Measurements from ENCODE around the gene TBC1D9B.

The TBC1D9B gene

DNA sequence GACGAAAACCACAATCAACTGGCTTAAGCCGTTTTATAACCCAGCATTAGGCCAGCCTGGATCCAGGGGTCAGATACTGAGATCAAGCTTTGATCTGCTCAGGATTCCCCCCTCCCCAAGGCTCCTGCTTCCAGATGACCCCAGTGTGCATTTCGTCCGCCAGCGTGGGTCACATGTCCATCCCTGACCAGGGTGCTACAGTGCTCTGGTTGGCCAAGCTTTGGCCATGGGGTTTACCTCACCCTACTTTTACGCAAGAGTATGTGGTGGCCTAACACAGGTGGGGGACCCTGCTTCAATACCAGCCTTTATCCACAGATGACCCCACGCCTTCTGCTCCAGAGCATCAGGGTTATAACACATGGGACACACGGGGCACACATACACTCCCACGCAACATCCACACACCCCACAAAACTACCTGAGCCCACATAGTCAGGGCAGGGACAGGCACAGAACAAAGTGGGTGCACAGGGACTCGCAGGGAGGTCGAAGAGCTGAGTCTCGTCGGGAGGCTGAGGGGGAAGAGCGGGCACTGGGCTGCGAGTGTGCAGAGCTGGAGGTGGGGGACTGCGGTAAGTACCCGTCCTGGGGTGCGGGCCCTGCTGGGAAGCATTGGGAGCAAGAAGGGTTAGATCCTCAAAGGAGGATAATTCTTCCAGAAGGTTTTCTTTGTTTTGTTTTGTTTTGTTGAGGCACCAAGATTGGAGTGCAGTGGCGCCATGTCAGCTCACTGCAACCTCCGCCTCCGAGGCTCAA is 92.0 kb downstream of the TBC1D9B start:
- no peak for DNase-seq (ENCODE audit: low spot score)
- in situ Hi-C loops (cut with MboI; ENCODE audit: low sequenced_read_pairs, unreplicated experiment) = no loop called here
- TF ChIP-seq, protein P1, sequence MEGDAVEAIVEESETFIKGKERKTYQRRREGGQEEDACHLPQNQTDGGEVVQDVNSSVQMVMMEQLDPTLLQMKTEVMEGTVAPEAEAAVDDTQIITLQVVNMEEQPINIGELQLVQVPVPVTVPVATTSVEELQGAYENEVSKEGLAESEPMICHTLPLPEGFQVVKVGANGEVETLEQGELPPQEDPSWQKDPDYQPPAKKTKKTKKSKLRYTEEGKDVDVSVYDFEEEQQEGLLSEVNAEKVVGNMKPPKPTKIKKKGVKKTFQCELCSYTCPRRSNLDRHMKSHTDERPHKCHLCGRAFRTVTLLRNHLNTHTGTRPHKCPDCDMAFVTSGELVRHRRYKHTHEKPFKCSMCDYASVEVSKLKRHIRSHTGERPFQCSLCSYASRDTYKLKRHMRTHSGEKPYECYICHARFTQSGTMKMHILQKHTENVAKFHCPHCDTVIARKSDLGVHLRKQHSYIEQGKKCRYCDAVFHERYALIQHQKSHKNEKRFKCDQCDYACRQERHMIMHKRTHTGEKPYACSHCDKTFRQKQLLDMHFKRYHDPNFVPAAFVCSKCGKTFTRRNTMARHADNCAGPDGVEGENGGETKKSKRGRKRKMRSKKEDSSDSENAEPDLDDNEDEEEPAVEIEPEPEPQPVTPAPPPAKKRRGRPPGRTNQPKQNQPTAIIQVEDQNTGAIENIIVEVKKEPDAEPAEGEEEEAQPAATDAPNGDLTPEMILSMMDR (IDR thresholded peaks at IDR 0.05; ENCODE audit: borderline replicate concordance, control extremely low read depth, extremely low read depth, insufficient read depth, missing control alignments) = no peak

- in situ Hi-C loops (cut with MboI; ENCODE audit: low sequenced_read_pairs, unreplicated experiment) = no loop called here
- no peak for DNase-seq (ENCODE audit: low spot score)
- TF ChIP-seq, protein P1 (IDR thresholded peaks at IDR 0.05; ENCODE audit: borderline replicate concordance, control extremely low read depth, extremely low read depth, insufficient read depth, missing control alignments) = no peak
Observed at GRCh38 chr5:179814090-179814489, 93.6 kb downstream of the TBC1D9B start.

DNA sequence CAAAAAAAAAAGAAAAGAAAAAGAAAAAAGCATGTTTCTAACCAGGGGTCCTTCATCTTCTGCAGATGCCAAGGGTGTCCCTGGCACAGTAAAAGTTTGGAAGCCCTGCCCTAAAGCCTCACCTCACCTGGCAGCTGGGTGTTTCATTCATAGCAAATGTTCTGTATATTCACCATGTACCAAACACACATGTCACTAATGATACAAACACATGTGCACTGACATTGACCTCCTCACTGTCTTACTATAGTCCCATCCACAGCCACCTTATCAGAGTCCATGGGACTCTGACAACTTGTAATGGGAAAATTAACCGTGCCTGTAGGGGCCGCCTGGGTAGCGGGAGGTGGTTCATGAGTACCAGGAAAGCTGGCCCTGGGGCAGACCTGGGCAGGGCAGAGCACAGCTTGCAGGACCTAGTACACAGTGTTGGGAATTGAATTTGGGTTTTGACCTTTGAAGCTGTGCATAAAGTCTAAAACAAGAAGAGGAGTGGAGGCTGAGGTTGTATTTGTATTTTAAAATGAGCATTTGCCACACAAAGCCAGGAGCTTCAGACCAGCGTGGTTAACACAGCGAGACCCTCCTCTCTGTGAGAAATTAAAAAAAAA is 94.6 kb downstream of the TBC1D9B start:
- DNase-seq (ENCODE audit: low spot score) = no peak
- TF ChIP-seq, protein P1 (IDR thresholded peaks at IDR 0.05; ENCODE audit: borderline replicate concordance, control extremely low read depth, extremely low read depth, insufficient read depth, missing control alignments) = no peak
- in situ Hi-C loops (cut with MboI; ENCODE audit: low sequenced_read_pairs, unreplicated experiment) = no loop called here

DNA sequence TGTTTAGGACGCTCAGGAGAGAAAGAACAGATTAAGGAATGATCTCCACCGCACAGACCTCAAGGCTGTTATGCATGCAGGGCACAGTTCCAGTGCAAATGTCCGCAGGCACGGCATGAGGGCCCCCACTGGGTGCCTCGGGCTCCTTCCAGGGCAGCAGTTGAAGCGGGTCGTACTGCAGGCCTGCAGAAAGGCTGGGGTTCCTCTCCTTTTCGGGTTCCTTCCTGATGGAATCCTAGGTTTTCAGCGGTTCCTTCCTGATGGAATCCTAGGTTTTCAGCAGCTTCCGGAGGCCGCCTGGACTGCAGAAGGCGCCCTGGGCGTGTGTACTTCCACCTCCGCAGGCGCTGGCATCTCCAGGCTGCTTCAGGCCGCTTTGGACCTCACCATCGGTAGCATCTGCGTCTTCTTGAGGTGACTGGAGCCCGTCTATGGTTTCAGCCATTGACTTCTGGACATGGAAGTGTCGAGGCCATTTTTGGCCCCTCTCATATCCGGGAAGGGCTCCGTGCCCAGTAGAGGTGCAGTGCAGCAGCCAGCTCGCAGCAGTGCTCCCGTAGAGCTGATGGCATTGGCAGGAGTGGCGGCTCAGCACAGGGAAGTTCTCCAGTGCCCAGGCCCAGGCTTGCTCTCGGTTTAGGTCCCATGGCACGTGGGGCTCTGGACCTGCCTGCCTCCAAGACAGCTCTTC is 95.4 kb downstream of the TBC1D9B start:
- in situ Hi-C loops (cut with MboI; ENCODE audit: low sequenced_read_pairs, unreplicated experiment) = no loop called here
- TF ChIP-seq, protein P1 (IDR thresholded peaks at IDR 0.05; ENCODE audit: borderline replicate concordance, control extremely low read depth, extremely low read depth, insufficient read depth, missing control alignments) = no peak
- DNase-seq (ENCODE audit: low spot score) = no peak
